GM15510 (cell line): ENCODE results near the gene SIN3B.

Experiments used
- POLR2A ChIP-seq: IDR thresholded peaks from 3 replicates; pipeline ENCODE4 v1.6.1; 2011; ENCODE audit warnings: borderline replicate concordance; ENCODE audit not compliant: insufficient read length; ENCODE audit errors: extremely low read depth

SIN3B gene

DNA sequence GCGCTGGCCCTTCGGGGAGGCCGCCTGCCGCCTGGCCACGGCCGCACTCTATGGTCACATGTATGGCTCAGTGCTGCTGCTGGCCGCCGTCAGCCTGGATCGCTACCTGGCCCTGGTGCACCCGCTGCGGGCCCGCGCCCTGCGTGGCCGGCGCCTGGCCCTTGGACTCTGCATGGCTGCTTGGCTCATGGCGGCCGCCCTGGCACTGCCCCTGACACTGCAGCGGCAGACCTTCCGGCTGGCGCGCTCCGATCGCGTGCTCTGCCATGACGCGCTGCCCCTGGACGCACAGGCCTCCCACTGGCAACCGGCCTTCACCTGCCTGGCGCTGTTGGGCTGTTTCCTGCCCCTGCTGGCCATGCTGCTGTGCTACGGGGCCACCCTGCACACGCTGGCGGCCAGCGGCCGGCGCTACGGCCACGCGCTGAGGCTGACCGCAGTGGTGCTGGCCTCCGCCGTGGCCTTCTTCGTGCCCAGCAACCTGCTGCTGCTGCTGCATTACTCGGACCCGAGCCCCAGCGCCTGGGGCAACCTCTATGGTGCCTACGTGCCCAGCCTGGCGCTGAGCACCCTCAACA lies 60.8 kb downstream of the SIN3B start:
- no peak for TF ChIP-seq POLR2A

DNA sequence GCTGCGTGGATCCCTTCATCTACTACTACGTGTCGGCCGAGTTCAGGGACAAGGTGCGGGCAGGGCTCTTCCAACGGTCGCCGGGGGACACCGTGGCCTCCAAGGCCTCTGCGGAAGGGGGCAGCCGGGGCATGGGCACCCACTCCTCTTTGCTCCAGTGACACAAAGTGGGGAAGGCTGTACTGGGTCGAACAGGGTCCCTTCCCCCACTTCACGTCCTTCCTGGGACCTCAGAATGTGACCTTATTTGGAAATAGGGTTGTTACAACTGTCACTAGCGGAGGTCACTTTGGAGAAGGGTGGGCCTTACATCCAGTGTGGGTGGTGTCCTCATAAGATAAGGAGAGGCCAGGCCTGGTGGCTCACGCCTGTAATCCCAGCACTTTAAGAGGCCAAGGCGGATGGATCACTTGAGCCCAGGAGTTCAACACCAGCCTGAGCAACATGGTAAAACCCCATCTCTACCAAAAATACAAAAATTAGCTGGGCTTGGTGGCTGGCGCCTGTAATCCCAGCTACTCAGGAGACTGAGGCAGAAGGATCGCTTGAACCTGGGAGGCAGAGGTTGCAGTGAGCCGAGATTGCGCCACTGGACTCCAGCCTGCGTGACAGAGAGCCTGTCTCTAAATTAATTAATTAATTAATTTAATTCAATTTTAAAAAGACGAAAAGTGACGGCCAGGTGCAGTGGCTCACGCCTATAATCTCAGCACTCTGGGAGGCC lies 61.4 kb downstream of the SIN3B start:
- TF ChIP-seq POLR2A: no peak

DNA sequence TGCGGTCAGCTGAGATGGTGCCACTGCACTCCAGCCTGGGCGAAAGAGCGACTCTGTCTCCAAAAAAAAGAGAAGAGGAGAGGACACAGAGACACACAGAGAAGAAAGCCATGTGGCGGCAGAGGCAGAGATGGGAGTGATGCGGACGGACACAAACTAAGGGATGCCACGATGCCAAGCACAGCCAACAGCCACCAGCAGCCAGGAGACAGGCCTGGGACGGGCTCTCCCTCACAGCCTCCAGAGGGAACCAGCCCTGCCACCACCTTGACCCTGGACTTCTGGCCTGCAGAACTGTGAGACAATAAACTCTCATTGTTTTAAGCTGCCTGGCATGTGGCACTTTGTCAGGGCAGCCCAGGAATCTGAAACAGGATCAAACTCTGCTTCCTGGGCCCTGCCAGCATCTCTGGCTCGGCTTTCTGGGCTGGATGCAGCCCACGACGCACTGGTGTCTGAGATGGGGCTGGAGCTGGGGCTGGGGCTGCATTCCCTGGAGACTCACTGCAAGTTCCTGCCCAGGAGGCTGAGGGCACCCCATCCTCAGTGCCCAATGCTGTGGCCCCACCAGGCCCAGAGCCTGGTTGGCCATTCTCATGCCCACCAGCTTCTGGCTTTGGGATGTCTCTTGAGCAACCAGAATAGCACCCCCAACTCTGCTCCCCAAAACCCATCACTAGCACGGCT lies 62.6 kb downstream of the SIN3B start:
- TF ChIP-seq POLR2A: no peak

DNA sequence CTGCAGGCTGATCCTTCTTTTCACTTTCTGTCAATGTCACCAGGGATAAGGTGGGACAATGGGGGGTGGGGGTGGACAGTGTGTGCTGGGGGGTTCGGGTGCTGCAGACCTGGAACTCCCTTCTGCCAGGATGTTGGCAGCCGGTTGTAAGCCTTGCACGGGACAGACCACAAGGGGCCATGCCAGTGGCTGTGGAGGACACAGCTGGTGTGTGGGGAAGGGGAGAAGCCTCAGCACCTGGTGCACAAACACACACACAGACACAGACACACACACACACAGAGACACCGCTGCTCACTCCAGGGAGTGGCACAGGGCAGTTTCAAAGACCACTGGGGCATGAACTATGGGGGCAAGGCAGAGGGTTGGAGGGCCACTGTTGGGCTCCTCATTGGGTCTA lies 63.2 kb downstream of the SIN3B start:
- no peak for TF ChIP-seq POLR2A

DNA sequence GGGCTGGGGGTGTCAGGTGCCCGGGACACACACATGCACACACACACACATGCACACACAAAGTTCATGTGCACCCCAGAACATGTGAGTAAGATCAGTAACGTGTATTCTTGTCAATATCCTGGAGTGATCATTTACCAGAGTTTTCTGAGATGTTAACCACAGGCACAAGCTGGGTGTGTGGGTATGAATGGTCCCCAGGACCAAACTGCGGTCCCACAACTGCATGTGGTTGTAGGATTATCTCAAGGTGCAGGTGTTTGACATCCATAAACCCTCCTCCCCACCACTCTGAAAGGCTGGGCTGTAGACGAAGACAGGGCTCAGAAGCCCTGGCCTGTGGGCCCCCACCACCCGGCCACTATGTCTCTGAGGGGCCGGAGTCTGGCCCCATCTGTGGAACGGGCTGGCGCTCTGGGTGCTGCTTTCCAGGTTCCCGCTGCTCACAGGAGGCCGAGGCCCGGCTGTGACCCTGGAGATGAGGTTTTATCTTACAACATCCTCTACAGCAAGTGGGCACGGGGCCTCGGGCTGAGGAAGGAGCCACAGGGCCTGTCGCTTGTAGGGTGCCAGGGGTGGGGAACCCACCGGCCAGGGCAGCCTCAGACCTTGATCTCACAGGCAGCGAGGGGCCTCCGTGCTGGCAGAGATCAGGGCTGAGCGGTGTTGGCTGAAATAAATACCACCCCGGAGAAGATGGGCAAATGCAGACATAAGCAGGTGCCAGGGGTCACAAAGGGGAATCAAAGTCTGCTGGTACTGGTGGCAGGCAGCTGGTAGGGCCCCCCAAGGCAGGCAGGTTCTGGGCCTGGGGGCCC lies 63.9 kb downstream of the SIN3B start:
- no peak for TF ChIP-seq POLR2A

DNA sequence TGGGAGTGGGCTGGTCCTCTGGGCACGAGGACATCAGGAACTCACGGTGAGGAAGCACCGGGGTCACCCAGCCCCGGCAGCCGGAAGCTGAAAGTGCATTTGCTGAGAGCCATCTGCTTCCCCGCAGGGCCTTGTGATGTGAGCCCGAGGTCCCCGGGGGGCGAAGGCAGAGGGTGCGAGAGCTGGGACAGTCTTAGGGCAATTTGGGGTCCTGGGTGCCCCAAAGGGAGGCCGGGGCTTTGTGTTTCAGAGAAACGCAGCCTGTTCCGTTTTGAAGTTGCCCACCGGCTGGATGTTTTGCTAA lies 64.4 kb downstream of the SIN3B start:
- no peak for TF ChIP-seq POLR2A

DNA sequence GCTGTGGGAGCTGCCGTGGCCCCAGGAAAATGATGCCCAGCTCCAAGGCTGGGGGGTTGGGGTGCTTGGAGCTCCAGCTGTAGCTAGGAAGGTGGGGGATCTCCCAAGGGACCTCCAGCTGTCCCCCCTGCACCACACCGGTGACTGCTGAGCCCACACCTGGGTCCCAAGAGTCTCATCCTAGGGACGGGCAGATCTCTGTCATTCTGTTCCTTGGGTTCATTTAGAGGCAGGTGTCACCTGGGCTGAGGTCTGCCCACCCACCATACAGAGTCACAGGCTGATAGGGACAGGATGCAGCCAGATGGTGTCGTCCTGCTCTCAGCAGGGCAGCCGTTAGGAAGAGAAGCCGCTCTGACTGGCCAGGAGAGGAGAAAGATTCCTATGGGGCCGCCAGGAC lies 64.9 kb downstream of the SIN3B start:
- TF ChIP-seq POLR2A: no peak

DNA sequence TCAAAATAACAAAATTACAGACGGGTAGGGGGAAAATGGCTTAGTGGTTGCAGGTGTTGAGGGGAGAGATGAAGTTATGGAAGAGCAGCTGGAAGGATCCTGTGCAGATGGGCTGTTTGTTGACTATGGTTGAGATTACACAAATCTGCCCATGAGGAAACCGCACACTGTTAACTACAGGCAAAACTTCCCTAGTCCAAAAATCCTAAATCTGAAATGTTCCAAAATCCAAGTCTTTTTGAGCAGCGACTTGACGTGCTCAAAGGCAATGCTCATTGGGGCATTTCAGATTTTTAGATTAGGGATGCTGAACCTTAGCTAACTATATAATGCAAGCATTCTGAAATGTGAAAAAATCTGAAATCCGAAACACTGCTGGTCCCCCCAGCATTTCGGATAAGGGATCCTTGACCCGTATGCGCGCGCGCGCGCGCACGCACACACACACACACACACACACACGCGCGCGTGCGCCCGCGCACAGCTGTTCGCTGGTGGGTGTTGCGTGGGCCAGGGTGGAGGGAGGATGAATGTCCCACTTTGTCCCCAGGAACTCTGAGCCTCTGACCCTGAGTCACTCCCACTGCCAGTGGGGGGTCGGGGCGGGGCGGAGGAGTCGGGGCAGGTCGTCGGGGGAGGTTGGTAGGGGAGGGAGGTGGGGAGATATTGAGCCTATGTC lies 66.4 kb downstream of the SIN3B start:
- TF ChIP-seq POLR2A: no peak

DNA sequence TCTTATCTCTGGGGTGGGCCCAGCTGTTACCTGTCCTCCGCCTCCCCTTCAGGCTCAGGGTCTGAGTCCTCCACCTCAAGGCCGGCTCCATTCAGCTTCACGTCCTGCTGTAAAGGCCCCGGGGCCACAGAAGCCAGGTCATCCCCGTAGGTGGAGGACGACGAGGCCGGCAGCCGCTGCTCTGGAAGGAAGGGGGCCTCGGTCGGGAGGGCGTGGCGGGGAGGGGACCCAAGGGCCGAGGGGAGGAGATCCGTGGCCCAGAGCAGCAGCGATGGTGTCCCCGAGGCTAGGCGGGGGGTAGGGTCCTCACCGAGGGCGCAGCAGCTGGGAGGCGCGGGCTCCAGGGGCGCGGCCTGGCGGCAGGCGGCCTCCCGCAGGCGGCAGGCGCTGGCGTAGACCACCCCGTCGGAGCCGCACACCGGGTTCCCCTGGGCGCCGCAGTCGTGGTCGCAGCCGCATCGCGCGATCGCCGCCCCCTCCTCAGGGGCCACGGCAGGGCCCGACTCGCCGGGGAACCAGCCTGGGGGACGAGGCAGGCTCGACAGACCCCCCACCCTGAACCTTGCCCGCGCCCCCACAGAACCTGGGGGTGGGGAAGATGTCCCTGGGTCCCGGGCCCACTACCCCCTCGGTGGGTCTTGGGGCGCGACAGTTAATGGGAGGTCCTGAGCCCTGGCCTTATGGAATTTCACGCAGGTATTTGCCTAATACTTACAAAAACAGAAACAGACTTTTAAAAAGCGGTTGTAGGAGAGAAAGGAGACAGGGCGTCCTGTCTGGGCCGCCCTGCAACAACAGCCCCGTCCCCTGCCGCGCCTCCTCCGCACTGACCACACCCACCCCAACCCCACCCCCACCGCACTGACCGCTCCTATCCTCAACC lies 67.2 kb downstream of the SIN3B start:
- no peak for TF ChIP-seq POLR2A

DNA sequence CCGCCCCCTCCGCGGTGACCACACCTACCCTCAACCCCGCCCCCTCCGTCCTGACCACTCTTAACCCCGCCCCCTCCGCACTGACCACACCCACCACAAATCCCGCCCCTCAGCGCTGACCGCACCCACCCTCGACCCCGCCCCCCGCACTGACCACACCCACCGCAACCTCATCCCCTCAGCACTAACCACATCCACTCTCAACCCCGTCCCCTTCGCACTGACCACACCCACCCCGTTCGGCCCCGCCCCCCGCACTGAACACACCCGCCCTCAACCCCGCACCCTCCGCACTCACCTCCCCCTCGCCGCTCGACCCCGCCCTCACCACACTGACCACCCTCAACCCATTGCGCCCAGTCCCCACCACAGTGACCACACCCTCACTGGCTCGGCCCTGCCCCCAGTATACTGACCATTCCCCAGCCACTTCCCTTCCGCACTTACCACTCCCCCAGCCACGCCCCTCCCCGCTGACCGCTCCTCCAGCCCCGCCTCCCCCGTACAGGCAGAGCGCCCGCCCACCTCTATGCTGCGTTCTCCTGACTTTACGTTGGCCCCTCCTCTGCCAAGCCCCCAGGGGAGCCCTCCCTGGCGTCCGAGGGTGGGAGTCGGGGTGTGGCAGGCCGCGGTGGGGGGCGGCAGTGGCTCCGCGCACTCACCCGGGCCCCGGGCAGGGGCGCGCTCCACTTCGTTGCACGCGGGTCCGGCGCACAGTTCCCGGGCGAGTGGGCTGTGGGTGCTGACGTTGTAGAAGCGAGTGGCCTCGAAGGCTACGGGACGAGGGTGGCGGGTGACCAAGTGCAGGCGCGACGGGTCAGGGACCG lies 68.0 kb downstream of the SIN3B start:
- peak; percentile 29 for TF ChIP-seq POLR2A

DNA sequence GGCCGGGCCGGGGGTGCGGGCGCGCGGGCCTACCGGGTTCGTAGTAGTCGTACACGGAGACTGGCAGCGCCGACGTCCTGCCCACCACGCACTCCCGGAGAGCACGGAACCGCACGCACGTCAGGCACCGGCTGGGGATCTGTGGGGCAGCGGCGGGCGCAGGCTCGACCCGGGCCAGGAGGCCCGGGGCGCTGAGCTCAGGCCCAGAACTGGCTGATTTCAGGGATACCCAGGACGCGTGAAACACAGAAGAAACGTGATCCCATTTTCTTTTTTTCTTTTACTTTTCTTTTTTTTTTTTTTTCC lies 68.6 kb downstream of the SIN3B start:
- TF ChIP-seq POLR2A: no peak

DNA sequence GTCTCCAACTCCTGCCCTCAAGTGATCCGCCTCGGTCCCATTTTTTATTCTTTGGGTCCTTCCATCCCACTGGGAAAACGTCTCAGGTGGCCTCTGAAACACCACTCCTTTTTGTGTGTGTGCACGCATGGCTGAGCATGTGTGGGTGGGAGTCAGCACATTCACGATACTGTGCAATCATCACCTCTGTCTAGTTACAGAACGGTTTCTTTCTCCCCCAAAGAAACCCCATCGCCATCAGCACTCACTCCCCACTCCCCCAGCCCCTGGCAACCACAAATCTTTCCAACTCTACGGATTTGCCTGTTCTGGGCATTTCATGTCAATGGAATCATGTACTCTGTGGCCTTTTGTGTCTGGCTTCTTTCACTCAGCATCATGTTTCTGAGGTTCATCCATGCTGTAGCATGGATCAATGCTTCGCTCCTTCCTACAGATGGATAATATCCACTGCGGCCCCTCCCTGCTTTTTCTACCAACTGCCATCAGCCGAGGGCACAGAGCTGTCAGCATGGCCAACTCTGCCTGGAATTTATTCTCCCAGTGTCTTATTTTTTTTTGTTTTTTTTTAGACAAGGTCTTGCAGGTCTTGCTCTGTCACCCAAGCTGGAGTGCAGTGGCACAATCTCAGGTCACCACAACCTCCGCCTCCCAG lies 69.3 kb downstream of the SIN3B start:
- TF ChIP-seq POLR2A: no peak
